HepG2 (cell line): ENCODE measurements around the gene FAM111A. TPM values are rescaled to one million over a fixed set of nuclear protein-coding genes. Genes with fewer than 3 reads are reported as not detected.

Source experiments
- BCL6 ChIP-seq: IDR thresholded peaks from 2 replicates; pipeline ENCODE4 v1.6.1; 2016; ENCODE audit warnings: missing genetic modification reagents, missing compliant biosample characterization
- BORCS8-MEF2B ChIP-seq: sonication (generic); formaldehyde crosslinking; IDR thresholded peaks from 2 replicates; pipeline ENCODE4 v1.8.0; 2022; ENCODE audit warnings: mild to moderate bottlenecking, missing genetic modification reagents
- BRD4 ChIP-seq: sonication (generic); formaldehyde crosslinking; IDR thresholded peaks from 2 replicates; pipeline ENCODE4 v1.4.0; 2020; ENCODE audit warnings: missing genetic modification reagents
- ETV6 ChIP-seq: sonication (generic); formaldehyde crosslinking; conservative IDR thresholded peaks from 2 replicates; pipeline ENCODE4 v1.4.0; 2020; ENCODE audit warnings: missing genetic modification reagents
- FOXP4 ChIP-seq: sonication (generic); formaldehyde crosslinking; IDR thresholded peaks from 2 replicates; pipeline ENCODE4 v1.4.0; 2020; ENCODE audit warnings: missing genetic modification reagents
- IRF2 ChIP-seq: IDR thresholded peaks from 2 replicates; pipeline ENCODE4 v1.6.1; 2018; ENCODE audit warnings: missing genetic modification reagents, missing compliant biosample characterization
- KLF6 ChIP-seq: IDR thresholded peaks from 2 replicates; pipeline ENCODE4 v1.8.0; 2016; ENCODE audit warnings: missing biosample characterization, missing genetic modification reagents
- MBNL3 ChIP-seq: fragments of 250-450 bp; sonication (Bioruptor Pico); conservative IDR thresholded peaks from 2 replicates; pipeline ENCODE4 v1.8.0; 2022; ENCODE audit warnings: mild to moderate bottlenecking, inconsistent platforms
- MLX ChIP-seq: IDR thresholded peaks from 2 replicates; pipeline ENCODE4 v1.6.1; 2016
- MTA1 ChIP-seq: sonication (generic); formaldehyde crosslinking; IDR thresholded peaks from 2 replicates; pipeline ENCODE4 v1.4.0; 2020; ENCODE audit warnings: missing genetic modification reagents, mild to moderate bottlenecking, borderline replicate concordance
- SRSF1 ChIP-seq: fragments of 200-400 bp; formaldehyde crosslinking; optimal IDR thresholded peaks from 2 replicates; pipeline ENCODE3; 2017; ENCODE audit warnings: mild to moderate bottlenecking, low read depth, low read length, moderate library complexity
- THYN1 ChIP-seq: sonication (generic); formaldehyde crosslinking; IDR thresholded peaks from 2 replicates; pipeline ENCODE4 v1.8.1; 2023; ENCODE audit warnings: low read depth, mild to moderate bottlenecking, moderate library complexity, missing genetic modification reagents, borderline replicate concordance
- ZBTB43 ChIP-seq: sonication (generic); formaldehyde crosslinking; conservative IDR thresholded peaks from 2 replicates; pipeline ENCODE4 v1.4.0; 2020; ENCODE audit warnings: missing genetic modification reagents
- ZBTB8A ChIP-seq: sonication (generic); formaldehyde crosslinking; IDR thresholded peaks from 2 replicates; pipeline ENCODE4 v1.4.0; 2020; ENCODE audit warnings: mild to moderate bottlenecking, low read depth, missing genetic modification reagents, borderline replicate concordance
- ZFAT ChIP-seq: sonication (generic); formaldehyde crosslinking; conservative IDR thresholded peaks from 2 replicates; pipeline ENCODE4 v1.8.1; 2023; ENCODE audit warnings: missing genetic modification reagents, inconsistent platforms
- ZFP36L2 ChIP-seq: sonication (generic); formaldehyde crosslinking; IDR thresholded peaks from 2 replicates; pipeline ENCODE4 v1.4.0; 2020; ENCODE audit warnings: missing genetic modification reagents
- ZFYVE20 ChIP-seq: sonication (generic); formaldehyde crosslinking; IDR thresholded peaks from 2 replicates; pipeline ENCODE4 v1.8.0; 2023; ENCODE audit warnings: low read depth, mild to moderate bottlenecking, moderate library complexity, missing genetic modification reagents, borderline replicate concordance
- ZNF230 ChIP-seq: sonication (generic); formaldehyde crosslinking; IDR thresholded peaks from 2 replicates; pipeline ENCODE4 v1.4.0; 2020; ENCODE audit warnings: mild to moderate bottlenecking, missing genetic modification reagents
- ZNF512 ChIP-seq: sonication (generic); formaldehyde crosslinking; IDR thresholded peaks from 2 replicates; pipeline ENCODE4 v1.4.0; 2020; ENCODE audit warnings: mild to moderate bottlenecking, missing genetic modification reagents
- ZNF552 ChIP-seq: sonication (generic); formaldehyde crosslinking; IDR thresholded peaks from 2 replicates; pipeline ENCODE4 v1.9.0; 2022; ENCODE audit warnings: missing genetic modification reagents, mild to moderate bottlenecking, borderline replicate concordance
- ZNF619 ChIP-seq: sonication (generic); formaldehyde crosslinking; IDR thresholded peaks from 2 replicates; pipeline ENCODE4 v1.4.0; 2020; ENCODE audit warnings: mild to moderate bottlenecking, missing genetic modification reagents
- ZNF839 ChIP-seq: sonication (generic); formaldehyde crosslinking; IDR thresholded peaks from 2 replicates; pipeline ENCODE4 v1.4.0; 2020; ENCODE audit warnings: missing genetic modification reagents, mild to moderate bottlenecking, borderline replicate concordance
- polyA plus RNA-seq, 8 experiments: library from polyadenylated mRNA; depleted of rRNA in 3 of 8; stranded (reverse) in 7 of 8; unstranded in 1 of 8; fragments of >200 nt; fragmentation: Illumina TruSeq in 4 of 8; extraction: Trizol in 4 of 8; gene quantifications; 2 replicates each; pipeline versions ENCODE4 v1.2.1 to v1.2.3, GENCODE V29; 2011 to 2016; ENCODE audit warnings: low read depth in 4 of 8, missing spikeins in 1 of 8, mixed read lengths in 1 of 8; ENCODE audit not compliant: insufficient read depth in 1 of 8
- total RNA-seq, 5 experiments: library from RNA; depleted of rRNA; stranded (reverse); fragments of >200 nt; fragmentation: Illumina TruSeq; extraction: Trizol; gene quantifications; 2 replicates each; pipeline ENCODE4 v1.2.3, GENCODE V29; 2016; ENCODE audit warnings: low read depth in 1 of 5
- TF ChIP-seq, protein P1 (sequence below): sonication (generic); formaldehyde crosslinking; IDR thresholded peaks from 2 replicates; pipeline ENCODE4 v1.4.0; 2020; ENCODE audit warnings: mild to moderate bottlenecking, missing genetic modification reagents

FAM111A gene
- total and polyA plus RNA-seq, 2 of the 13 experiments (the other 11 are each of a cell fraction or from before 2014, with no cell fraction given) = 3.2 to 13.5 TPM

DNA sequence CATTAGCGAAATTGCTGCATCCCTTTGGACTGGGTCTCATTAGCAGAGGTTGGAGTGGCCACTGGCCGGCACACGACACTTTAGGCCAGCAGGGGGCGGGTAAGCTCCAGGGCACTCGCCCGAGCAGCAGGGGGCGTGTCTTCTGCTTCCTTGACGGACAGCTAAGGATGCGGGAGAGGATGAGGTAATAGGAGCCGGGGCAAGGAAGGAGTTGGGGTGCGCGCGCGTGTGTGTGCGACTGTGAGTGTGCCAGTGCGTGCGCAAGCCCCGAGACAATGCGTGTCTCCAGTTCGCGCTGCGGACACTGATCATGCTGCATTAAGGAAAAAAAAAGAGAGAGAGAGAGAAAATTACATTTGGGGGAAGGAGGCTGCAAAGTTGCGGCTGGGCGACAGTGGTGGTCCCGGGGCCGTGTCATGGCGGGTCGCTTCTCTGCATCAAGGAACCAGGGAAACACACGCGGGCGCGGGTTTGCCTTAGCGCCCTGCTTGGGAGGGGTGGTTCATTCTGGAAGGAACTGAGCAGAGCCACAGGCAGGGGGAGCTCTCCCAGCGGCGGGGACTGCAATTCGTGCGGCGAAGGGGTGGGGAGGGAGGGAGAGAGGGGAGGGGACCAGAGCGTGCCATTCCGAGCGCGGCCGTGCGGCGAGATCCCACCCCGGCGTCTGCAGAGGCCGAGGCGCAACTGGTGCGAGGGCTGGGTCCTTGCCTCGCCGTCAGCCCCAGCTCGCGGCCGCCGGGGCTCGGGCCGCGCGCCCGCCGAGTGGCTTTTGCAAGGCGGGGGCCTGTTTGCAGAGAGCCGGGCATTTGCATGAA is 29.1 kb downstream of the FAM111A start, which contains the start of gene DTX4 (continued):
- no peak for TF ChIP-seq FOXP4
- no peak for TF ChIP-seq BRD4 (CRISPR knock-in tag)
- TF ChIP-seq KLF6 (CRISPR knock-in tag) = no peak
- TF ChIP-seq, protein P1, sequence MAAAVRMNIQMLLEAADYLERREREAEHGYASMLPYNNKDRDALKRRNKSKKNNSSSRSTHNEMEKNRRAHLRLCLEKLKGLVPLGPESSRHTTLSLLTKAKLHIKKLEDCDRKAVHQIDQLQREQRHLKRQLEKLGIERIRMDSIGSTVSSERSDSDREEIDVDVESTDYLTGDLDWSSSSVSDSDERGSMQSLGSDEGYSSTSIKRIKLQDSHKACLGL (CRISPR knock-in tag) = no peak
- TF ChIP-seq ZBTB8A = no peak
- no peak for TF ChIP-seq THYN1 (CRISPR knock-in tag)
- no peak for TF ChIP-seq MBNL3
- TF ChIP-seq ZNF619 (CRISPR knock-in tag) = 0 out of 2 replicates have a peak, but pooled peaks have one; percentile 69
- TF ChIP-seq ZNF552 = peak; percentile 82; the same call in 1 of the 2 replicates
- TF ChIP-seq ZNF512 = no peak
- 0 out of 2 replicates have a peak, but pooled peaks have one; percentile 30 for TF ChIP-seq ZNF839 (CRISPR knock-in tag)
- peak; percentile 35; the same call in 1 of the 2 replicates for TF ChIP-seq BCL6 (CRISPR knock-in tag)
- TF ChIP-seq BORCS8-MEF2B = peak; percentile 48
- TF ChIP-seq MTA1 (CRISPR knock-in tag) = peak; percentile 54; the same call in 1 of the 2 replicates
- TF ChIP-seq MLX (CRISPR knock-in tag) = no peak
- TF ChIP-seq ZFAT = no peak
- no peak for TF ChIP-seq SRSF1
- no peak for TF ChIP-seq ZBTB43 (CRISPR knock-in tag)
- 0 out of 2 replicates have a peak, but pooled peaks have one; percentile 22 for TF ChIP-seq ZNF230
- TF ChIP-seq ETV6 (CRISPR knock-in tag) = no peak; the same call in 1 of the 2 replicates
- TF ChIP-seq ZFYVE20 (CRISPR knock-in tag) = no peak
- no peak for TF ChIP-seq ZFP36L2 (CRISPR knock-in tag)
- TF ChIP-seq IRF2 (CRISPR knock-in tag) = 0 out of 2 replicates have a peak, but pooled peaks have one; percentile 7
